MM.1S (cell line): ENCODE measurements around the gene TRIP4.

Experiments used
- CTCF ChIP-seq: fragments of 300-600 bp; sonication (generic); IDR thresholded peaks from 2 replicates; pipeline ENCODE4 v1.5.1; 2016; ENCODE audit warnings: antibody characterized with exemption, low read length, mixed read lengths
- EZH2 ChIP-seq: fragments of 300-600 bp; sonication (generic); optimal IDR thresholded peaks from 2 replicates; pipeline ENCODE3; 2017; ENCODE audit warnings: low read depth, mild to moderate bottlenecking, antibody characterized with exemption, low read length, mixed read lengths
- EZH2phosphoT487 ChIP-seq: fragments of 300-600 bp; sonication (generic); IDR thresholded peaks from 2 replicates; pipeline ENCODE4 v1.6.1; 2018; ENCODE audit warnings: antibody characterized with exemption, low read length

GRCh38 chr15:64412216-64412615 is 24.6 kb downstream of the TRIP4 start:
- TF ChIP-seq CTCF, result no peak
- no peak for TF ChIP-seq EZH2
- no peak for TF ChIP-seq EZH2phosphoT487
